Spleen (tissue), 7 donors: ENCODE measurements around the gene MYO5B.

ENCODE experiments used
- POLR2A ChIP-seq, 3 donors: fragments of 450-650 bp; IDR thresholded peaks; one replicate each; pipeline ENCODE4 v1.5.1; 2017; ENCODE audit warnings: antibody characterized with exemption in 3 of 3, mild to moderate bottlenecking in 1 of 3
- POLR2AphosphoS5 ChIP-seq, 3 donors: sonication (generic); formaldehyde crosslinking; IDR thresholded peaks; one replicate each; pipeline ENCODE4 v1.5.1; 2017; ENCODE audit warnings: antibody characterized with exemption in 3 of 3
- TF ChIP-seq, protein P1 (sequence below), 11 experiments: fragments of 200-600 bp in 7 of 11; fragments of 450-650 bp in 4 of 11; sonication (generic) in 4 of 11; IDR thresholded peaks in 8 of 11; conservative IDR thresholded peaks in 3 of 11; 1 replicate in 7 of 11; 2 replicates in 4 of 11; pipeline versions ENCODE4 v1.4.0 to v1.8.0; 2016 to 2021; ENCODE audit warnings: antibody characterized with exemption in 11 of 11, inconsistent platforms in 4 of 11, mild to moderate bottlenecking in 1 of 11
- donor health status: DM: no; HTN: no; CAD: no; lungs with moderate emphysema.
- donor health status: DM: no; HTN: no; CAD: no.
- donor health status: DM: no; HTN: no; CAD: no.

DNA sequence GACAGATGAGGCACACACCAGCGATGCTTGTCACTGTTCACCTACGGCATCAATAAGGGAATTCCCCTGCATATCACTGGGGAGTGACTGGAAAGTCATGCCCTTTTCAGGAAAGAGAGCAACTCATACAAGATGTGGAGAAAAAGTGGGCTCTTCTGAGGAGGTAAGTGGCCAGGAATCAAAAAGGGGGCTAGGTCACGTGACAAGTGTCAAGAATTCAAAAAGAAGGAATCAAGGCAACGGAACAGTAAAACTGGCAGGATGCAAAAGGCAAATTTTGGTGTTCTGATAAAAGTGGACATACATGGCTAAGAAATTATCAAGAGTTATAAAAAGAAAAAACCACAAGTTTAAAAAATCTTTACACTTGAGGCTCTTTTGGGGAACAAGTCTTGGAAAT is 190.9 kb downstream of the MYO5B start:
- TF ChIP-seq, protein P1, sequence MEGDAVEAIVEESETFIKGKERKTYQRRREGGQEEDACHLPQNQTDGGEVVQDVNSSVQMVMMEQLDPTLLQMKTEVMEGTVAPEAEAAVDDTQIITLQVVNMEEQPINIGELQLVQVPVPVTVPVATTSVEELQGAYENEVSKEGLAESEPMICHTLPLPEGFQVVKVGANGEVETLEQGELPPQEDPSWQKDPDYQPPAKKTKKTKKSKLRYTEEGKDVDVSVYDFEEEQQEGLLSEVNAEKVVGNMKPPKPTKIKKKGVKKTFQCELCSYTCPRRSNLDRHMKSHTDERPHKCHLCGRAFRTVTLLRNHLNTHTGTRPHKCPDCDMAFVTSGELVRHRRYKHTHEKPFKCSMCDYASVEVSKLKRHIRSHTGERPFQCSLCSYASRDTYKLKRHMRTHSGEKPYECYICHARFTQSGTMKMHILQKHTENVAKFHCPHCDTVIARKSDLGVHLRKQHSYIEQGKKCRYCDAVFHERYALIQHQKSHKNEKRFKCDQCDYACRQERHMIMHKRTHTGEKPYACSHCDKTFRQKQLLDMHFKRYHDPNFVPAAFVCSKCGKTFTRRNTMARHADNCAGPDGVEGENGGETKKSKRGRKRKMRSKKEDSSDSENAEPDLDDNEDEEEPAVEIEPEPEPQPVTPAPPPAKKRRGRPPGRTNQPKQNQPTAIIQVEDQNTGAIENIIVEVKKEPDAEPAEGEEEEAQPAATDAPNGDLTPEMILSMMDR (IDR thresholded peaks at IDR 0.05 in 8 of 11, conservative IDR thresholded peaks at IDR 0.05 in 3 of 11) = no peak
- TF ChIP-seq POLR2AphosphoS5 (IDR thresholded peaks at IDR 0.05) (no peak), POLR2A (IDR thresholded peaks at IDR 0.05) (no peak)
